ENCODE data around the gene TSC2.

Gene TSC2

GRCh38 chr16:2079991-2080390 is 32.2 kb downstream of the TSC2 start:
- no peaks in the 10 kb centered on the region for H3K4me1 ChIP-seq (ENCODE audit: control insufficient read depth, insufficient read depth, low read length)
- peaks cover 23% of the 10 kb centered on the region for H3K36me3 ChIP-seq (ENCODE audit: control insufficient read depth, insufficient read depth, low read length)
- H3K9me3 ChIP-seq (ENCODE audit: control insufficient read depth, low read length): no peaks in the 10 kb centered on the region
- H3K27me3 ChIP-seq (ENCODE audit: control insufficient read depth, insufficient read depth, low read length, poor library complexity, severe bottlenecking): no peaks in the 10 kb centered on the region
- H3K27ac ChIP-seq (ENCODE audit: insufficient read depth, low read depth, low read length, poor library complexity, severe bottlenecking): no peak overlapping the region
- no peak overlapping the region for H3K4me3 ChIP-seq (ENCODE audit: insufficient read depth, low read depth, low read length)
- WGBS, 2 experiments: 95 to 96% methylated on average over 16 of the region's 16 CpGs

DNA sequence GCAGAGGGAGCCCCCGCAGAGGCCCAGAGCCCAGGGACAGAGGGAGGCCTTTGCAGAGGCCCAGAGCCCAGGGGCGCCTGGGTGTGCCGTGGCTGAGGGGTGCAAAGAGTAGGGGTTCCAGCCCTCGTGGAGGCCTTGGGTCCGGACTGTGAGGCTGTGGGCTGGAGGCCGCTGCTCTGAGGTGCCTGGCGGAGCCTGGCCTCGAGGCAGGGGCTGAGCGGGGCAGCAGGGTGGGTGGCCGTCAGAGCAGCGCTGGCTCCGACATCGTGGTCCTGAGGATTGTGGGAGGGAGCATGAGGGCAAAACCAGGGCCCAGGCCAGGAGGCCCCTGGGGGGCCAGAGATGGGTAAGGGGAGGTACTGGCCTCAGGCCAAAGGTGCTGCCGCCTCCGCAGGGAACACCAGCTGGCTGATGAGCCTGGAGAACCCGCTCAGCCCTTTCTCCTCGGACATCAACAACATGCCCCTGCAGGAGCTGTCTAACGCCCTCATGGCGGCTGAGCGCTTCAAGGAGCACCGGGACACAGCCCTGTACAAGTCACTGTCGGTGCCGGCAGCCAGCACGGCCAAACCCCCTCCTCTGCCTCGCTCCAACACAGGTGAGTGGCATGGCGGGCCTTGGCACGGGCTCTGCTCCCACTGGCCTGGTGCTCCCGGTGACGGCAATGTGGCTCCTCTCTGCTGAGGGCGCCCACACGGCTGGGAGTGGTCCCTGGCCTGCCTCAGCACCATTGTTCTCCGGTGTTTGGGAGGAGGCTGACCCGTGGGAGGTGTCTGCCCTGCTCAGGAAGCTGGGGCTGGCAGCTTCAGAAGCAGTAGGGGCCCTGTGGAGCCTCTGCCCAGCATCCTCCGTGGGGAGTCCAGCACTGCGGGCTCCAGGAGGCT is 33.7 kb downstream of the TSC2 start:
- WGBS, 2 experiments: 95% methylated on average over 35 of the region's 35 CpGs
- Histone ChIP-seq H3K4me1 (ENCODE audit: control insufficient read depth, insufficient read depth, low read length) (no peaks in the 10 kb centered on the region), H3K27me3 (ENCODE audit: control insufficient read depth, insufficient read depth, low read length, poor library complexity, severe bottlenecking) (no peaks in the 10 kb centered on the region), H3K27ac (ENCODE audit: insufficient read depth, low read depth, low read length, poor library complexity, severe bottlenecking) (no peak overlapping the region), H3K9me3 (ENCODE audit: control insufficient read depth, low read length) (no peaks in the 10 kb centered on the region), H3K4me3 (ENCODE audit: insufficient read depth, low read depth, low read length) (no peak overlapping the region), H3K36me3 (ENCODE audit: control insufficient read depth, insufficient read depth, low read length) (peaks cover 21% of the 10 kb centered on the region)

DNA sequence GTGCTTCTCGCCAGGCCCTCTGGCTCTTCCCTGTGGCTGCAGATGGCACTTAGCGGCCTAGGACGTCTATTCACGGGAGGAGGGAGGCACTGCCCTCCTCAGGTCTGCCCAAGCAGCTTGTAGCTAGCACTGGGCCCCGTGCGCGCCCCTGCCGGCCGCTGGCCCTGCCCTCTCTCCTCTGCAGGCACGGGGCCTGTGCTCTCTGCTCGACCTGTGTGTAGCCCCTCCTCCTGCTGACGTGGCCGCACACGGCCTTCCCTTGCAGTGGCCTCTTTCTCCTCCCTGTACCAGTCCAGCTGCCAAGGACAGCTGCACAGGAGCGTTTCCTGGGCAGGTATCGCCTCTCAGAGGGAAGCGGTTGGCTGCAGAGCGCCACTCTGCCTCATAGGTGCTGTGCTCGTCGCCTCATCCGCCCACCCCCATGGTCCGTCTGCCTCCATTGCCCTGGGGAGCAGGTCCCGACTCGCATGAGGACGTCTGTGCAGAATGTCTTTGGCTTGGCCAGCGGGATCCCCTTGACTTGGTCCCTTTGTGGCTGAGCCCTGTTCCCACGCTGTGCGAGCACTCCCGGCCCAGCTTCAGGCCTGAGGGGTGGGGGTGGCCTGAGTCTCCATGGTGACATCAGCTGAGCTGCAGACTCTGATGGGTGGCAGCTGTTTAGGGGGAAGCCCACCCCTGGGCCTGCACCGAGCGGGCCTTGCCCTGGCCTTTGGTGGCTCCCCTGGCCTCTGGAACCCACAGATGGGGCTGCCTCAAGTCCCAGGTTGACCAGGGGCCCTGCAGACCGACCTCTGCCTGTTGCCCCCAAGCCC is 34.6 kb downstream of the TSC2 start:
- Histone ChIP-seq H3K4me1 (ENCODE audit: control insufficient read depth, insufficient read depth, low read length) (no peaks in the 10 kb centered on the region), H3K27ac (ENCODE audit: insufficient read depth, low read depth, low read length, poor library complexity, severe bottlenecking) (no peak overlapping the region), H3K9me3 (ENCODE audit: control insufficient read depth, low read length) (no peaks in the 10 kb centered on the region), H3K4me3 (ENCODE audit: insufficient read depth, low read depth, low read length) (no peak overlapping the region), H3K36me3 (ENCODE audit: control insufficient read depth, insufficient read depth, low read length) (peaks cover 19% of the 10 kb centered on the region), H3K27me3 (ENCODE audit: control insufficient read depth, insufficient read depth, low read length, poor library complexity, severe bottlenecking) (no peaks in the 10 kb centered on the region)
- WGBS, 2 experiments: 92 to 93% methylated on average over 32 of the region's 32 CpGs

DNA sequence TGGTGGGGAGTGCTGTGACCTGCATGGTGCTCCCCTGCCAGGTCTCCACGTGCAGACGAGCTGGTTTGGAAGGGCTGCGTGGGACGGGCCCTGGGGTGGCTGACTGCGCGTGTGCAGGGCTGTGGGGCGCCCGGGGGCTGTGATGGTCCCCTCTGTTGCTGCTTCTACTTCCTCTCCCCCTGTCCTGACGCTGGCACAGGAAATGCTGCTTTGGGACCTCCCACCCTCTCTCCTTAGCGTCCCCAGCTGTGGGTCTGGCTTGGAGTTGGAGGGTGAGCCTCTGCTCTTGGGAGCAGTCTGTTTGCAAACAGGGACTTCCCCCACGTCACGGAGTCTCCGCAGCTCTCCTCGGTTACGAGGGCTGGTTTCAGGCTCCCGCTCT is 35.2 kb downstream of the TSC2 start:
- no peak overlapping the region for H3K27ac ChIP-seq (ENCODE audit: insufficient read depth, low read depth, low read length, poor library complexity, severe bottlenecking)
- H3K36me3 ChIP-seq (ENCODE audit: control insufficient read depth, insufficient read depth, low read length): peaks cover 19% of the 10 kb centered on the region
- no peak overlapping the region for H3K4me3 ChIP-seq (ENCODE audit: insufficient read depth, low read depth, low read length)
- 92 to 94% methylated on average over 16 of the region's 16 CpGs for WGBS, 2 experiments
- H3K4me1 ChIP-seq (ENCODE audit: control insufficient read depth, insufficient read depth, low read length): no peaks in the 10 kb centered on the region
- H3K27me3 ChIP-seq (ENCODE audit: control insufficient read depth, insufficient read depth, low read length, poor library complexity, severe bottlenecking): no peaks in the 10 kb centered on the region
- H3K9me3 ChIP-seq (ENCODE audit: control insufficient read depth, low read length): no peaks in the 10 kb centered on the region

DNA sequence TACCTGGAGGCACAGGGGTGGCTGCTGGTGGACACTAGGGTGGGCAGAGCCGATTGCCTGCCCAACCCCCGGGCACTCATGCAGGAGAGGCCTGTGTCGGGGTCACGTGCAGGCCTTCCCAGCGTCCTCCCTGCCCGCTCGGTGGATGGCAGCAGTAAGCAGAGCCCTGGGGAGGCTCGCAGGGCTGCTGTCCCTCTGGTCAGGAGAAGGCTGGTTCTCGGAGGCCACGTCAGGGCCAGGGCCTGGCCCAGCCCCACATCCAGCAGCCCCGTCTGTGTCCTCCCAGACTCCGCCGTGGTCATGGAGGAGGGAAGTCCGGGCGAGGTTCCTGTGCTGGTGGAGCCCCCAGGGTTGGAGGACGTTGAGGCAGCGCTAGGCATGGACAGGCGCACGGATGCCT is 35.6 kb downstream of the TSC2 start:
- Histone ChIP-seq H3K9me3 (ENCODE audit: control insufficient read depth, low read length) (no peaks in the 10 kb centered on the region), H3K4me3 (ENCODE audit: insufficient read depth, low read depth, low read length) (no peak overlapping the region), H3K4me1 (ENCODE audit: control insufficient read depth, insufficient read depth, low read length) (no peaks in the 10 kb centered on the region), H3K27me3 (ENCODE audit: control insufficient read depth, insufficient read depth, low read length, poor library complexity, severe bottlenecking) (no peaks in the 10 kb centered on the region), H3K27ac (ENCODE audit: insufficient read depth, low read depth, low read length, poor library complexity, severe bottlenecking) (no peak overlapping the region), H3K36me3 (ENCODE audit: control insufficient read depth, insufficient read depth, low read length) (peaks cover 19% of the 10 kb centered on the region)
- 95% methylated on average over 19 of the region's 19 CpGs for WGBS, 2 experiments

- Histone ChIP-seq H3K27me3 (ENCODE audit: control insufficient read depth, insufficient read depth, low read length, poor library complexity, severe bottlenecking) (no peaks in the 10 kb centered on the region), H3K36me3 (ENCODE audit: control insufficient read depth, insufficient read depth, low read length) (peaks cover 18% of the 10 kb centered on the region), H3K4me1 (ENCODE audit: control insufficient read depth, insufficient read depth, low read length) (no peaks in the 10 kb centered on the region), H3K4me3 (ENCODE audit: insufficient read depth, low read depth, low read length) (no peak overlapping the region), H3K27ac (ENCODE audit: insufficient read depth, low read depth, low read length, poor library complexity, severe bottlenecking) (no peak overlapping the region), H3K9me3 (ENCODE audit: control insufficient read depth, low read length) (no peaks in the 10 kb centered on the region)
- 95 to 96% methylated on average over 44 of the region's 44 CpGs for WGBS, 2 experiments
Observed at GRCh38 chr16:2083876-2084780, 36.3 kb downstream of the TSC2 start.

DNA sequence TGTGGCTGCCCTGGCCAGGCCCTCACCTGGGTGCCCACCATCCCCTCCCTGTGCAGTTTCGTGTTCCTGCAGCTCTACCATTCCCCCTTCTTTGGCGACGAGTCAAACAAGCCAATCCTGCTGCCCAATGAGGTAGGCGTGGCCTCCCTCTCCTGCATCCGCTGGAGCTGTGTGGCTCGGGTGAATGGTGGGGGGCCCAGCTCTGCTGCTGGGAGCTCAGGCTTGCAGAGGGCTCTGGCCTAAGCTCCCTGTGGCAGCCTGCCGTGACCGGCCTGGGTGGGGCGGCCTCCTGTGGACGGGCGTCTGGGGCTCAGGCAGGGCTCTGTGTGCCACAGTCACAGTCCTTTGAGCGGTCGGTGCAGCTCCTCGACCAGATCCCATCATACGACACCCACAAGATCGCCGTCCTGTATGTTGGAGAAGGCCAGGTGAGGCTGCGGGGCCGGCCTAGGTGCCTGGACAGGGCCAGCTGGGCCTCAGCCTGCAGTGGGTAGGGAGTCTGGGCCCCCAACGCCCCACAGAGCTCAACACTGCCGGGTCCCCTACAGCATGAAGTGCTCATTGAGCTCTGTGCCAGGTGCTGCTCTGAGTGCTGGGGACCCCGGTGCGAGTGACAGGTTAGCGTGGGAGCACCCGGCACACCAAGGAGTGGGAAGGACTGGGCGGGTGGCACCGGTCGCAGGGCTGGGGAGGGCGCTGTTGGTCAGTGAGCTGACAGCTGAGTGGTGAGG is 37.3 kb downstream of the TSC2 start:
- WGBS, 2 experiments: 90 to 92% methylated on average over 29 of the region's 29 CpGs
- H3K36me3 ChIP-seq (ENCODE audit: control insufficient read depth, insufficient read depth, low read length): peaks cover 20% of the 10 kb centered on the region
- H3K4me3 ChIP-seq (ENCODE audit: insufficient read depth, low read depth, low read length): no peak overlapping the region
- H3K27me3 ChIP-seq (ENCODE audit: control insufficient read depth, insufficient read depth, low read length, poor library complexity, severe bottlenecking): no peaks in the 10 kb centered on the region
- no peaks in the 10 kb centered on the region for H3K4me1 ChIP-seq (ENCODE audit: control insufficient read depth, insufficient read depth, low read length)
- H3K27ac ChIP-seq (ENCODE audit: insufficient read depth, low read depth, low read length, poor library complexity, severe bottlenecking): no peak overlapping the region
- H3K9me3 ChIP-seq (ENCODE audit: control insufficient read depth, low read length): no peaks in the 10 kb centered on the region

- Histone ChIP-seq H3K27me3 (ENCODE audit: control insufficient read depth, insufficient read depth, low read length, poor library complexity, severe bottlenecking) (no peaks in the 10 kb centered on the region), H3K9me3 (ENCODE audit: control insufficient read depth, low read length) (no peaks in the 10 kb centered on the region), H3K4me1 (ENCODE audit: control insufficient read depth, insufficient read depth, low read length) (no peaks in the 10 kb centered on the region), H3K4me3 (ENCODE audit: insufficient read depth, low read depth, low read length) (no peak overlapping the region), H3K36me3 (ENCODE audit: control insufficient read depth, insufficient read depth, low read length) (peaks cover 21% of the 10 kb centered on the region), H3K27ac (ENCODE audit: insufficient read depth, low read depth, low read length, poor library complexity, severe bottlenecking) (no peak overlapping the region)
- WGBS, 2 experiments: 91 to 93% methylated on average over 14 of the region's 14 CpGs
Observed at GRCh38 chr16:2085669-2086068, 37.9 kb downstream of the TSC2 start.

DNA sequence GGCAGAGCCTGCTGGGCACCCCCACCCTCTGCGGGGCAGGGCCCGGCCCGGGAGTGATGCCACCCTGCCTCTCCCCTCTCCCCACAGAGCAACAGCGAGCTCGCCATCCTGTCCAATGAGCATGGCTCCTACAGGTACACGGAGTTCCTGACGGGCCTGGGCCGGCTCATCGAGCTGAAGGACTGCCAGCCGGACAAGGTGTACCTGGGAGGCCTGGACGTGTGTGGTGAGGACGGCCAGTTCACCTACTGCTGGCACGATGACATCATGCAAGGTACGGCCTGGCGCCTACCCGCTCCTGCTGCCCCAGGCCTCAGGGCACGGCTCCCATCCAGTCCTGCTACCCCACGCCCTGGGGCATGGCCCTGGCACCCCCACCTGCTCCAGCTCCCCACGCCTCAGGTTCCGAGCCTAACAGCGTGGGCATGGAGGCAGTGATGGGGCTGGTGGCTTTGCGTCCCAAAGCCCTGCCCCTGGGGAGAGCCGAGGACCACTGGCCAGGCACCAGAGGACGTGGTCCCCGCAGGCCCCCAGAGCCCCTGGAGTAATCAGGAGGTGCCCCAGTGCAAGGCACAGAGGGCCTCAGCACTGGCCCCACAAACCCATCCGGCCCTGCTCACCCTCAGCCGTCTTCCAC is 38.4 kb downstream of the TSC2 start:
- no peak overlapping the region for H3K4me3 ChIP-seq (ENCODE audit: insufficient read depth, low read depth, low read length)
- 95 to 96% methylated on average over 27 of the region's 27 CpGs for WGBS, 2 experiments
- H3K4me1 ChIP-seq (ENCODE audit: control insufficient read depth, insufficient read depth, low read length): no peaks in the 10 kb centered on the region
- H3K36me3 ChIP-seq (ENCODE audit: control insufficient read depth, insufficient read depth, low read length): peaks cover 18% of the 10 kb centered on the region
- H3K27ac ChIP-seq (ENCODE audit: insufficient read depth, low read depth, low read length, poor library complexity, severe bottlenecking): no peak overlapping the region
- no peaks in the 10 kb centered on the region for H3K9me3 ChIP-seq (ENCODE audit: control insufficient read depth, low read length)
- no peaks in the 10 kb centered on the region for H3K27me3 ChIP-seq (ENCODE audit: control insufficient read depth, insufficient read depth, low read length, poor library complexity, severe bottlenecking)

All from ectodermal cell (in vitro differentiated cells).